ENCODE results near the gene TBL1X. TPM values are rescaled to one million over a fixed set of nuclear protein-coding genes. Genes with fewer than 3 reads are reported as not detected.

The TBL1X gene
- total RNA-seq, 1 donor, result 30.7 TPM

GRCh38 chrX:9738151-9738550 lies 273.3 kb downstream of the TBL1X start:
- no peak overlapping the region for H3K4me3 ChIP-seq (ENCODE audit: low read depth, low read length)
- no peak for TF ChIP-seq CTCF (IDR thresholded peaks at IDR 0.05; ENCODE audit: insufficient read depth, low read depth, low read length)
- DNase-seq (ENCODE audit: low read depth), result peak; percentile 64

GRCh38 chrX:9739130-9739529 lies 274.3 kb downstream of the TBL1X start:
- no peak for DNase-seq (ENCODE audit: low read depth)
- no peak overlapping the region for H3K4me3 ChIP-seq (ENCODE audit: low read depth, low read length)
- no peak for TF ChIP-seq CTCF (IDR thresholded peaks at IDR 0.05; ENCODE audit: insufficient read depth, low read depth, low read length)

GRCh38 chrX:9745417-9746115 lies 280.7 kb downstream of the TBL1X start:
- TF ChIP-seq CTCF (IDR thresholded peaks at IDR 0.05; ENCODE audit: insufficient read depth, low read depth, low read length), result no peak
- no peak overlapping the region for H3K4me3 ChIP-seq (ENCODE audit: low read depth, low read length)
- DNase-seq (ENCODE audit: low read depth), result no peak

GRCh38 chrX:9746148-9746888 lies 281.5 kb downstream of the TBL1X start:
- H3K4me3 ChIP-seq (ENCODE audit: low read depth, low read length), result no peak overlapping the region
- TF ChIP-seq CTCF (IDR thresholded peaks at IDR 0.05; ENCODE audit: insufficient read depth, low read depth, low read length), result no peak
- peak; percentile 82 for DNase-seq (ENCODE audit: low read depth)

GRCh38 chrX:9747644-9748043 lies 282.8 kb downstream of the TBL1X start:
- DNase-seq (ENCODE audit: low read depth), result no peak
- TF ChIP-seq CTCF (IDR thresholded peaks at IDR 0.05; ENCODE audit: insufficient read depth, low read depth, low read length), result no peak
- H3K4me3 ChIP-seq (ENCODE audit: low read depth, low read length), result no peak overlapping the region

- H3K4me3 ChIP-seq (ENCODE audit: low read depth, low read length), result no peak overlapping the region
- no peak for DNase-seq (ENCODE audit: low read depth)
- no peak for TF ChIP-seq CTCF (IDR thresholded peaks at IDR 0.05; ENCODE audit: insufficient read depth, low read depth, low read length)
Measured at GRCh38 chrX:9749146-9749692, 284.4 kb downstream of the TBL1X start.
